Astrocyte (in vitro differentiated cells and primary cell): Measurements from ENCODE around the gene PAFAH1B1.

ENCODE experiments used
- EZH2 ChIP-seq: IDR thresholded peaks from 2 replicates; pipeline ENCODE4 v1.6.1; 2012; ENCODE audit warnings: mild to moderate bottlenecking, low read length, inconsistent platforms; ENCODE audit not compliant: insufficient read depth
- TF ChIP-seq, protein P1 (sequence below): IDR thresholded peaks from 2 replicates; pipeline ENCODE4 v1.5.1; 2011; ENCODE audit warnings: low read depth, mild to moderate bottlenecking, inconsistent platforms, low read length, moderate library complexity; ENCODE audit not compliant: insufficient read depth

DNA sequence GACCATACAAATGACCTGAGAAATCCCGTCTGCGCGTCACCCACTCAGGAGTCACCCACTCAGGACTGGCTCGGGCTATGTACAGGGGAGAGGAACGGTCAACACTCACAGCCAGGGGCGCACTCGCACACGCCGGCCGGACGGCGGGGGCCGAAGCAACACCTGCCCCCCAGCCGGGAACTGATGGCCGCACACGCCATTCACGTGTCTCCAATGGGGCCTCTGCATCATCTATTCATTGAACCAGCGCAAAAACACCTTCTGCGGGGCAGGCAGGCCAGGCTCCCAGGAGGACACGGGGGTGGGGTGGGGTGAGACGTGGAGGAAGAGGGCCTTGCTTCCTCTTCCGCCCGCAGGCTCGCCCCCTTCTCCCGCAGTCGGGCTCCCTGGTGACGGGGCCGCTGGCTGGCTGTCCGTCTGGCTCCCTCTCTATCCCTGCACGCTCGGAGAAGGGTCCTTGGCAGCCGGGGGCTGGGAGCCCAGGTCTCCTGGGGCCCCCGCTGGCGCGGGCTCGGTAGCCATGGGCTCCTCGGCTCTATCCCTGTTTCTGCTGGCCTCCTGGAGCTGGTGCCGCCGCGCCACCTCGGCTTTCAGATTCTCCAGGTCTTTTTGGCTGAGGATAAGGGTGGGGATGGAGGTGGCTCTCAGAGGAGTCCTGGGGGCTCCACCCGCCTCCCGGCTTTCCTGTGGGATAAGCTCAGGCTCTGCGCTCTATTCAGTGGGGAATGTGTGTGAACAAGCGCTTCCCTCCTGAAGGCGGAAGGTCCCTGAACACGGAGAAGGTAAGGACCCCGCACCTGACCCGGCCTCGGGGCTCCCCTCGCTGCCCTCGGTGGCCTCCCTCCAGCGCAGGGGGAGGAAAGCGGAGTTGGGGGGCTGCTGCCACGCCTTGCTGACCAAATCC, 97.0 kb downstream of the PAFAH1B1 start:
- TF ChIP-seq, protein P1, sequence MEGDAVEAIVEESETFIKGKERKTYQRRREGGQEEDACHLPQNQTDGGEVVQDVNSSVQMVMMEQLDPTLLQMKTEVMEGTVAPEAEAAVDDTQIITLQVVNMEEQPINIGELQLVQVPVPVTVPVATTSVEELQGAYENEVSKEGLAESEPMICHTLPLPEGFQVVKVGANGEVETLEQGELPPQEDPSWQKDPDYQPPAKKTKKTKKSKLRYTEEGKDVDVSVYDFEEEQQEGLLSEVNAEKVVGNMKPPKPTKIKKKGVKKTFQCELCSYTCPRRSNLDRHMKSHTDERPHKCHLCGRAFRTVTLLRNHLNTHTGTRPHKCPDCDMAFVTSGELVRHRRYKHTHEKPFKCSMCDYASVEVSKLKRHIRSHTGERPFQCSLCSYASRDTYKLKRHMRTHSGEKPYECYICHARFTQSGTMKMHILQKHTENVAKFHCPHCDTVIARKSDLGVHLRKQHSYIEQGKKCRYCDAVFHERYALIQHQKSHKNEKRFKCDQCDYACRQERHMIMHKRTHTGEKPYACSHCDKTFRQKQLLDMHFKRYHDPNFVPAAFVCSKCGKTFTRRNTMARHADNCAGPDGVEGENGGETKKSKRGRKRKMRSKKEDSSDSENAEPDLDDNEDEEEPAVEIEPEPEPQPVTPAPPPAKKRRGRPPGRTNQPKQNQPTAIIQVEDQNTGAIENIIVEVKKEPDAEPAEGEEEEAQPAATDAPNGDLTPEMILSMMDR: no peak
- TF ChIP-seq EZH2: no peak
